H1 (cell line): ENCODE results near the gene DGKI.

Source experiments
- BRCA1 ChIP-seq: IDR thresholded peaks from 2 replicates; pipeline ENCODE4 v1.6.1; 2012; ENCODE audit warnings: low read depth, low read length, improper control_type of control experiment
- POLR2A ChIP-seq, 2 experiments: IDR thresholded peaks; 1 replicate in 1 of 2; 2 replicates in 1 of 2; pipeline ENCODE4 v1.6.1; 2011; ENCODE audit warnings: low read depth in 2 of 2, low read length in 2 of 2, mild to moderate bottlenecking in 2 of 2; ENCODE audit errors: control extremely low read depth in 1 of 2
- SAP30 ChIP-seq: fragments of 300-600 bp; sonication (generic); IDR thresholded peaks from 2 replicates; pipeline ENCODE4 v1.7.1; 2012; ENCODE audit warnings: low read length, moderate library complexity, mild to moderate bottlenecking, inconsistent platforms; ENCODE audit not compliant: insufficient read depth, insufficient replicate concordance
- TCF12 ChIP-seq: IDR thresholded peaks from 2 replicates; pipeline ENCODE4 v1.6.1; 2011; ENCODE audit warnings: low read depth, mild to moderate bottlenecking, low read length
- TF ChIP-seq, protein P1 (sequence below): IDR thresholded peaks from 2 replicates; pipeline ENCODE4 v1.6.1; 2012; ENCODE audit warnings: inconsistent platforms
- TF ChIP-seq, protein P2 (sequence below), 3 experiments: IDR thresholded peaks; 1 replicate in 2 of 3; 2 replicates in 1 of 3; pipeline versions ENCODE4 v1.5.1 to v1.6.1; 2011; ENCODE audit warnings: low read length in 3 of 3, mild to moderate bottlenecking in 3 of 3, inconsistent platforms in 2 of 3, low read depth in 1 of 3, moderate library complexity in 1 of 3; ENCODE audit not compliant: insufficient read depth in 1 of 3; ENCODE audit errors: control extremely low read depth in 1 of 3

DNA sequence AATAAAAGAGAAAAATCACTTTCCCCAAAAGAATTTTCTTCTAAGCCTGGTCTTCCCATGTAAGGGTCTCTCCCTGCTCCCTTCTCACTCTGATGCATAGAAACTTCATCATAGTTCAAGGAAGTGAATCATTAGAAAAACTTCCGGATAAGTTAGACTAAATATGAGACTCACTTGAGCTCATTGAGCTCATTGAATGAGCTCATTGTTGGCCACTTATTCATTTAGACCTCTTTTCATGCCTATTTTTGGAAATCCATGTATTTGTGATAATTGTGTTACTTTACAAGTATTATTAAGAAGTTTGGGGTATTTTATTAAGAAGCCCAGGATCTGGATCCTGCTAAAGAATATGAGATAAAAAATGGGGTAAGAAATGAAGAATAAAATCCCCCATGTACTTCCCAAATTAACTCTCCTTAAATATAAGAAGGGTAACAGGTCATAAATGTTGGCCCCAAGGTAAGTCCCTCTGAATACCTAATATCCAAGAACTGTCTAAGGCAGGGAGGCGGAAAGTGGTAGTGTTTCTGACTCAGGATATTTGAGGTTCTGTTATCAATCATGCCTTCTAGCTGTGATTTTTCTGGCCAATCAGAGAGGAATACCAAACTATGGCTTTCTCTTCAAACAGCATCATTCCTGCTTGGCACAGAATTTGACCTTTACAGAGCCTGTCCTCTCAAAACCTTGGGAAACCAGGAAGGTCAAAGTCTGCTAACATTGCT, 266.7 kb downstream of the DGKI start:
- TF ChIP-seq, protein P1, sequence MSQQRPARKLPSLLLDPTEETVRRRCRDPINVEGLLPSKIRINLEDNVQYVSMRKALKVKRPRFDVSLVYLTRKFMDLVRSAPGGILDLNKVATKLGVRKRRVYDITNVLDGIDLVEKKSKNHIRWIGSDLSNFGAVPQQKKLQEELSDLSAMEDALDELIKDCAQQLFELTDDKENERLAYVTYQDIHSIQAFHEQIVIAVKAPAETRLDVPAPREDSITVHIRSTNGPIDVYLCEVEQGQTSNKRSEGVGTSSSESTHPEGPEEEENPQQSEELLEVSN: no peak
- TF ChIP-seq, protein P2, sequence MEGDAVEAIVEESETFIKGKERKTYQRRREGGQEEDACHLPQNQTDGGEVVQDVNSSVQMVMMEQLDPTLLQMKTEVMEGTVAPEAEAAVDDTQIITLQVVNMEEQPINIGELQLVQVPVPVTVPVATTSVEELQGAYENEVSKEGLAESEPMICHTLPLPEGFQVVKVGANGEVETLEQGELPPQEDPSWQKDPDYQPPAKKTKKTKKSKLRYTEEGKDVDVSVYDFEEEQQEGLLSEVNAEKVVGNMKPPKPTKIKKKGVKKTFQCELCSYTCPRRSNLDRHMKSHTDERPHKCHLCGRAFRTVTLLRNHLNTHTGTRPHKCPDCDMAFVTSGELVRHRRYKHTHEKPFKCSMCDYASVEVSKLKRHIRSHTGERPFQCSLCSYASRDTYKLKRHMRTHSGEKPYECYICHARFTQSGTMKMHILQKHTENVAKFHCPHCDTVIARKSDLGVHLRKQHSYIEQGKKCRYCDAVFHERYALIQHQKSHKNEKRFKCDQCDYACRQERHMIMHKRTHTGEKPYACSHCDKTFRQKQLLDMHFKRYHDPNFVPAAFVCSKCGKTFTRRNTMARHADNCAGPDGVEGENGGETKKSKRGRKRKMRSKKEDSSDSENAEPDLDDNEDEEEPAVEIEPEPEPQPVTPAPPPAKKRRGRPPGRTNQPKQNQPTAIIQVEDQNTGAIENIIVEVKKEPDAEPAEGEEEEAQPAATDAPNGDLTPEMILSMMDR (IDR thresholded peaks at IDR 0.05; ENCODE audit: control extremely low read depth in 1 of 3, insufficient read depth in 1 of 3, low read depth in 1 of 3, low read length in 3 of 3): no peak
- no peak for TF ChIP-seq SAP30
- TF ChIP-seq TCF12: no peak
- TF ChIP-seq POLR2A (IDR thresholded peaks at IDR 0.05; ENCODE audit: control extremely low read depth in 1 of 2, low read depth in 2 of 2, low read length in 2 of 2): no peak
- no peak for TF ChIP-seq BRCA1
